GM19043 (cell line): ENCODE results near the gene PLD5.
"Not testable (repeated sequence)": the region's sequence is repeated elsewhere in the genome, so short reads cannot be mapped to it uniquely, and the experiment has no call there.

Experiments
- ATAC-seq: cut with Tn5 transposase; IDR thresholded peaks from one replicate; pipeline ENCODE4 v1.9.1; 2021; ENCODE audit warnings: low read depth; ENCODE audit not compliant: unreplicated experiment

Gene PLD5

DNA sequence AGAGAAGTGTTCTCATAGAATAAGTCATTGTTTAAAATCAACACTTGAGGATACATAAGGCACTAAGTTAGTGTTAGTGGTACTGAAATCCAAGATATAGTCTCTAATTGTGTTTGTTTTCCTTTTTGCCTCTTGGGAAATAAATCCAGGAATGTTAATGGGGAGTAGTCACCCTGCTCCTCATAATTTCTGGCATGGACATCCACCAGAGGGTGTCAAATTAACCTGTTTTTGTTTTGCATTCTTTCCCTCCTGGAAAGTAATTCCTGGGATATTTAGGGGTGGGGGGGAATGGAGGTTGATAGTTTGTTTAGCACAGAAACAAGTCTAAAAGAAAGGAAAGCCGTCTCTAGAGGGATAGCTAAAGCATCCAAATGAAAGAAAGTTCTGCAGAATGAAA, 437.8 kb downstream of the PLD5 start:
- ATAC-seq = no peak

DNA sequence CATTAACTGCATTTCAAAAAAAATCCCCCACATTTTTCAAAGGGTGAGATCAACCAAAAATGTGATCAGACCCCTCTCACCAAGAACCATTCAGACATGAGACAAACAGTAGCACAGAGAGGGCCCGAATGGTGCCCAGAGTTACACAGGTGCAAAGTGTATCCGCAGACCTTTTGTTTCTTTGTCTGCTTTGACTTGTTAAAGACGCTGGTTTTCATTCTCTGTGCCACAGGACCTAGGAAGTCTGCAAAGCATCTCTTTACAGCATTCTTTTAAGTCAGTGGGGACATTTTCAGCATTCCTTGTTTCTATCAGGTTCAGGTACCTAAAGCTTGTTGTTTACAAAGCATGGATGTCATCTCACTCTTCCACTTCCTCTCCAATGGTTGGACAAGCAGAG, 438.4 kb downstream of the PLD5 start:
- ATAC-seq = no peak

DNA sequence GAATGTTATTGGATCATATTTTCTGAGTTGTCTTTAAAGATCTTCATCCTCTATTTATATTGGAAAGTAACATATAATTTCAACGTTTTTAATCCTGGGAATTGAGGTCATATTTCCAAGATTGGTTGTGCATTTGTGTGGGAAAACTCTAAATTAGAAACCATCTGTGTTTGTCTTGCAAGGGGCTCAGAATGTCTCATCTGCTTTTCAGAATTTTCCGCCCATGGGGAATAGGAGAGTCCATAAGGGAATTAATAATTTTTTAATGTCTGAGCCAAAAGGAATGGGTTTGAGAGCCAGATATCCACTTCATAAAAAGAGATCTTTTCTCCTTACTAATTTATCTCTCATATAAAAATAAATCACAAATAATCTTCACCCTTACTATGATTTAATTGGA, 440.8 kb downstream of the PLD5 start:
- no peak for ATAC-seq

GRCh38 chr1:242081446-242081845, 443.1 kb downstream of the PLD5 start:
- ATAC-seq = no peak

GRCh38 chr1:242065813-242066212, 458.7 kb downstream of the PLD5 start:
- ATAC-seq = no peak

DNA sequence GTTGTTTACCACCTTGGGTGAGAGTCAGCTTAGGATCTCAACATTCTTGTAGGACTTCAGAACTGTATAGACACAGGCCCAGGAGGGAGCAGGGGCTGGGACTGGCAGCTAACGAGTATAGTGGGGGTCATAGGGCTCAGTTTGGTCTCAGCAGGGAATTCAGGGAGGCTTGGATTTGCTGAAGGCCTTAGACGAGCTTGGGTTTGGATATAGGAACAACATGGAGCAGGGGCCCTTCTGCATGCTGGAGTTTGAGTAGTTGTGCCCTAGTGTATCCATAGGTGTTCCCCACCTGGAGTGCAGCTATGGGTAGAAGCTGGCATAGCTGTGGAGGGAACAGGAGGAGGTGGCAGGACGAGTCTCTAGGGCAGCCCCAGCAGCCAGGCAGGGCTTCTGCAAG, 462.2 kb downstream of the PLD5 start:
- ATAC-seq = no peak

DNA sequence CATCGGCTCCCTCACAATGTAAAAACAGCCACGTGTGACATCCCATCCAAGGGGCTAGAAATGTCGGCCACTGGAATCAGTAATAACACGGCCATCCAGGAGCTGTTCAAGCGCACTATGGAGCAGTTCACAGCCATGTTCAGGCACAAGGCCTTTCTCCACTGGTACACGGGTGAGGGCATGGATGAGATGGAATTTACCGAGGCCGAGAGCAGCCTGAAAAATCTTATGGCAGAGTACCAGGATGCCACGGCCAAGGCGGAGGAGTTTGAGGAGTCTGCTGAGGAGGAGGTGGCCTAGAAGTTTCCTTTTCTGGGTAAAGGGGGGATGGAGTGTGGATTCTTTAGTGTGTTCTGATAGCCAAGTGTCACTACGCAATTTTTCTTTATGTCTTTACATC, 464.5 kb downstream of the PLD5 start:
- ATAC-seq = no peak

DNA sequence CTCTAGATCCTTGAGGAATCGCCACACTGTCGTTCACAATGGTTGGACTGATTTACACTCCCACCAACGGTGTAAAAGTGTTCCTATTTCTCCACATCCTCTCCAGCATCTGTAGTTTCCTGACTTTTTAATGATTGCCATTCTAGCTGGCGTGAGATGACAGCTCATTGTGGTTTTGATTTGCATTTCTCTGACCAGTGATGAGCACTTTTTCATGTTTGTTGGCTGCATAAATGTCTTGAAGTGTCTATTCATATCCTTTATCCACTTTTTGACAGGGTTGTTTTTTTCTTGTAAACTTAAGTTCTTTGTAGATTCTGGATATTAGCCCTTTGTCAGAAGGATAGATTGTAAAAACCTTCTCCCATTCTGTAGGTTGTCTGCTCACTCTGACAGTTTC, 465.9 kb downstream of the PLD5 start:
- peak; percentile 93 for ATAC-seq

DNA sequence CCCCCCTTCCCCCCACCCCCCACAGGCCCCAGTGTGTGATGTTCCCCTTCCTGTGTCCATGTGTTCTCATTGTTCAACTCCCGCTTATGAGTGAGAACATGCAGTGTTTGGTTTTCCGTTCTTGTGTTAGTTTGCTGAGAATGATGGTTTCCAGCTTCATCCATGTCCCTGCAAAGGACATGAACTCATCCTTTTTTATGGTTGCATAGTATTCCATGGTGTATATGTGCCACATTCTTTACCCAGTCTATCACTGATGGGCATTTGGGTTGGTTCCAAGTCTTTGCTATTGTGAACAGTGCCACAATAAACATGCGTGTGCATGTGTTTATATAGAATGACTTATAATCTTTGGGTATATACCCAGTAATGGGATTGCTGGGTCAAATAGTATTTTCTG, 466.3 kb downstream of the PLD5 start:
- ATAC-seq = not testable (repeated sequence)

GRCh38 chr1:242057745-242058115, 466.8 kb downstream of the PLD5 start:
- ATAC-seq = no peak

- no peak for ATAC-seq
Measured at GRCh38 chr1:242056988-242057744, 467.3 kb downstream of the PLD5 start.

DNA sequence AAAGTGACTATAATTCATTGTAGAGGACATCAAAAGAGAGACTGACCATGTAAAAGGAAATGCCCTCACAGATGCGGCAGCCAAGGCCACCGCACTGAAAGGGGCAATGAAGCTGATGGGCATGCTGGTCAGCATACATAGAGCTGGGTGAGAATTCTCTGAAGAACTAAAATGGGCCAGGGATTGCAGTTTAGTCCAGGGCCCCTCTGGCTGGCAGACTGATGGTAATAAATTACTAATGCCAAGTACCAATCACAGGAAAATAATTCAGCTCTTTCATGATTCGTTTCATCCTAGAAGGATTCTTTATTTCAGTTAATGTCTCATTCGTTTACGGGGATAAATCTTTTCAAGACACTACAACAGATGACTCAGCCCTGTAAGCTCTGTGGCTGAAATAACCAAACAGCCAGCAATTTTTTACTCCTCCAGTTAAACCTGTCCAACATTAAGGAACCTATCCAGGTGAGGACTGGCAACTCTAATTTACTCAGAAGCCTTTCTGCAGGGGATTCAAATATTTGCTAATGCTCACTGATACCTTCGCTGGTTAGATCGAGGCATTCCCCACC, 468.7 kb downstream of the PLD5 start:
- ATAC-seq = no peak

DNA sequence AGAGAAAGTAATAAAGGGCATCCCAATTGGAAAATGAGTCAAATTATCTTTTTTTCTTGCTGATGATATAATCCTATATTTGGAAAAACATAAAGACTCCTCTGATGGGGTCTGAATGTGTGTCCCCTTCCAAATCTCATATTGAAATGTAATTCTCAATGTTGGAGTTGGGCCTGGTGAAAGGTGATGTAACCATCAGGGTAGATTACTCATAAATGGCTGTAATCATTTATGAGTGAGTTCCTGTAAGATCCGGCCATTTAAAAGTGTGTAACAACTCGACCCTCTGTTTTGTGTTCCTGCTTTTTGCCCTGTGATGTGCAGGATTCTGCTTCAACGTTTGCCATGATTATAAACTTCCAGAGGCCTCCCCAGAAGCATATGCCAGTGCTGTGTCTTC, 481.3 kb downstream of the PLD5 start:
- ATAC-seq = no peak

- no peak for ATAC-seq
Measured at GRCh38 chr1:242034392-242034791, 490.1 kb downstream of the PLD5 start.

DNA sequence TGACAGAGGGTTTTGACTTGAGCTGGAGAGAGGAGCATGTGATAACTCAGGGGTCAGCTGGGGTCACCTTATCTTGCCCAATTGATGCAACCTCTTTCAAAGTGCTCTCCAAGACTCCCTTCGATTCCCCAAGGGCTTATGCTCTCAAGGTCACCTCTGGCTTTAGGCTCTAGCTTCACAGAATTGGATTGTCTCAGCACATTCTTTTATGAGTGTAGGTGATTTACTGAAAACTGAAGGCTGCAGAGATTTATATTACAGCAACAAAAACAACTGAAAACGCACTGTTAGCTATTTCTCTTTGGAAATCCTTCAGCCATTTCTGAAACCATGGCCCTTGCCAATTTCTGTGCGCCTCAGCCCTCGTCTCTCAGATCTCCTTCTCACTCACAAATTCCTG, 491.1 kb downstream of the PLD5 start:
- no peak for ATAC-seq
